Measurements from ENCODE around the gene CDON. TPM values are rescaled to one million over a fixed set of nuclear protein-coding genes. Genes with fewer than 3 reads are reported as not detected.
"Not testable (repeated sequence)": the region's sequence is repeated elsewhere in the genome, so short reads cannot be mapped to it uniquely, and the experiment has no call there.

Gene CDON
- total RNA-seq, 1 donor from 2014 or later: 35.2 TPM

- no peak for DNase-seq
Observed at GRCh38 chr11:125924384-125925007, 138.2 kb downstream of the CDON start.

- no peak for DNase-seq
Observed at GRCh38 chr11:125923633-125924032, 139.0 kb downstream of the CDON start.

- peak; percentile 94 for DNase-seq
Observed at GRCh38 chr11:125923012-125923579, 139.6 kb downstream of the CDON start.

- DNase-seq: no peak
Observed at GRCh38 chr11:125922156-125922555, 140.5 kb downstream of the CDON start.

- no peak for DNase-seq
Observed at GRCh38 chr11:125921042-125921441, 141.6 kb downstream of the CDON start.

- DNase-seq: peak; percentile 15
Observed at GRCh38 chr11:125918140-125918840, 144.4 kb downstream of the CDON start.

GRCh38 chr11:125916683-125917347 lies 145.9 kb downstream of the CDON start:
- DNase-seq: no peak

- not testable (repeated sequence) for DNase-seq
Observed at GRCh38 chr11:125914601-125915000, 148.1 kb downstream of the CDON start.

GRCh38 chr11:125910226-125910849 lies 152.3 kb downstream of the CDON start:
- DNase-seq: no peak

Other genes with a start within 250 kb of the CDON start
- not detected for gene PATE4, start 229.6 kb downstream of the CDON start, total RNA-seq
- 4.6 TPM for gene HYLS1, start 175.2 kb downstream of the CDON start, total RNA-seq
- 7.2 TPM for gene PUS3, start 159.7 kb downstream of the CDON start, total RNA-seq
- not detected for gene DDX25, start 158.4 kb downstream of the CDON start, total RNA-seq
- gene VSIG10L2, start 116.8 kb downstream of the CDON start, total RNA-seq: not detected
- gene RPUSD4, start 148.8 kb upstream of the CDON start, total RNA-seq: 58.2 TPM
- gene FAM118B, start 148.9 kb upstream of the CDON start, total RNA-seq: 17.1 TPM
- gene SRPRA, start 206.0 kb upstream of the CDON start, total RNA-seq: 56.4 TPM
- gene FOXRED1, start 206.3 kb upstream of the CDON start, total RNA-seq: 20.9 TPM
- 4.5 TPM for gene TIRAP, start 220.2 kb upstream of the CDON start, total RNA-seq
- gene DCPS, start 241.2 kb upstream of the CDON start, total RNA-seq: 15.7 TPM